GM18505 (cell line): Measurements from ENCODE around the gene VPS33A.
"Not testable (repeated sequence)": the region's sequence is repeated elsewhere in the genome, so short reads cannot be mapped to it uniquely, and the experiment has no call there.

Source experiments
- ATAC-seq: cut with Tn5 transposase; IDR thresholded peaks from one replicate; pipeline ENCODE4 v1.9.1; 2021; ENCODE audit not compliant: unreplicated experiment
- POLR2A ChIP-seq: IDR thresholded peaks from 4 replicates; pipeline ENCODE4 v1.6.1; 2011; ENCODE audit warnings: borderline replicate concordance; ENCODE audit not compliant: insufficient read depth, insufficient read length; ENCODE audit errors: extremely low read depth

Gene VPS33A

DNA sequence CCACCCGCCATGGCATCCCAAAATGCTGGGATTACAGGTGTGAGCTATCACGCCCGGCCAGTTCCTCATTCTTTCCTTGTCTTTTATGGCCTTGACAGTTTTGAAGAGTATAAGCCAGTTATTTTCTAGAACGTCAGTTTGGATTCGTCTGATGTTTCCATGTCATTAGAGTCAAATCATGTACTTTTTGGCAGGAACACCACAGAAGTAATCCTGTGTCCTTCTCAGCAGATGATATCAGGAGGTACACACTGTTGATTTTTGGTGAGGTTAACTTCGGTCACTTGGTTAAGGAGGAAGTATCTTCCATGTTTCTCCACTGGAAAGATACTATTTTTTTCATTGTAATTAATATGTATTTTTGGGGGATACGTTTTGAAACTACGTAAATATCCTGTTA is 25.1 kb upstream of the VPS33A start:
- TF ChIP-seq POLR2A, result no peak
- ATAC-seq, result no peak

DNA sequence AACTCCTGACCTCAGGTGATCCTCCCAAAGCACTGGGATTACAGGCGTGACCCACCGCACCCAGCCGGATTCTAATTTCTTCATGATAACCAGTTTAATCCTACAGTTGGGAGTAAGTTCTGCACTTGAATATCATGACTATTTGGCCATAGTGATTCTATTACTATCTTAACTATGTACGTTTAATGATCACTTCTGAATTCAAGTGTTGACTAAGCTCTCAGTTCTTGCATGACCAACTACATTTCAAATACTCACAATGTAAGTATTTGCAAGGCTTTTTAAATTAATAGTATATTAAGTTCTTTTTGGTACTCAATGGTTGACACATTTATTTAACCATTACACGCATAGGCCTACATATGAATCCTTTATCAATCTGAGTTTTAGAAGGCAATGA is 17.4 kb upstream of the VPS33A start:
- TF ChIP-seq POLR2A, result no peak
- no peak for ATAC-seq

DNA sequence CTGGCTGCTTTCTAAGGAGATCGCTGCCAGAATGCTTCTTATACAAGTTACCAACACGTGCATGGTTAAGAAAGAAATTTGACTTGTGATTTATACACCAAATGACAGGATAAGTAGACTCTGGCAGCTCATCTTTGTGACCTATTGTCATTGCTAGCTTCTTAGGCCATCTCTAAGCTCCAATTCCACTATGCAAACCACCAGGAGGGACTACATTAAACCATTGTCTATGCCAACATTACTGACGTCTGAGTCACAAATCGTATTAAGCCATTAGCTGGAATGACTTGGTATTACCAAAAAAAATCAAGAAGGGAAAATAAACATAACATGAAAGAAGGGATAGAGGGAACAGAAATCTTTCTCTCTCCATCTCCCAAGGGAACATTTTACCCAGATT is 15.8 kb upstream of the VPS33A start:
- no peak for ATAC-seq
- no peak for TF ChIP-seq POLR2A

DNA sequence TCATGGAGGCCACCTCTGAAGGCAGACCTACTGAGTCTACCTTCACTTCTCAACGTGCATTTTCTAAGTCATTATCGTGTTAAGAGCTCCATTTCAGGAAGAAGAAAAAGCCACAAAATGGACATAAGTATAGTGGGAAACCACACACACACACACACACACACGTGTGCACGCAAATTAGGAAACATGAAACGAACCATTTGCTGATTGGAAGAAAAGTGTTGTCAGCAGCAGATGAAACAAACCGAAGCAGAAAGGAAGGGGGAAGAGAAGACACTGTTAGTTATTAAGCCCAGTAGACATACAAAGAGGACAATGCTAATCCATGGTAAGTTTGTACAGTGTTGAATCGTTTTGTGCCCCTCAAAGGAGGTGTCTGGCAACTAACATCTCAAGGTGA is 9.9 kb upstream of the VPS33A start:
- TF ChIP-seq POLR2A, result no peak
- ATAC-seq, result no peak

DNA sequence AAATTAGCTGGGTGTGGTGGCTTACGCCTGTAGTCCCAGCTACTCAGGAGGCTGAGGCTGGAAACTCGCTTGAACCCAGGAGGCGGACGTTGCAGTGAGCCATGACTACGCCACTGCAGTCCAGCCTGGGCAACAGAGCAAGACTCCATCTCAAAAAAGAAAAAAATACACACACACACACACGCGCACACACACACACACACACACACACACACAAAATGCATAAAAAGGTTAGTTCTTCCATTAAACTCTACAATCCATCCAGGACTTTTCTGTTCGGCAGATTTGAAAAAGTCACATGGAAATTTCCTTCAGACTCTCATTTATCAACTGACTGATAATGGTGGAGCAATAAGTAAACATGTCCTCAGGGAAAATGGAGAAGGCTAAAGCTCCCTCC is 9.2 kb upstream of the VPS33A start:
- no peak for TF ChIP-seq POLR2A
- ATAC-seq, result no peak

DNA sequence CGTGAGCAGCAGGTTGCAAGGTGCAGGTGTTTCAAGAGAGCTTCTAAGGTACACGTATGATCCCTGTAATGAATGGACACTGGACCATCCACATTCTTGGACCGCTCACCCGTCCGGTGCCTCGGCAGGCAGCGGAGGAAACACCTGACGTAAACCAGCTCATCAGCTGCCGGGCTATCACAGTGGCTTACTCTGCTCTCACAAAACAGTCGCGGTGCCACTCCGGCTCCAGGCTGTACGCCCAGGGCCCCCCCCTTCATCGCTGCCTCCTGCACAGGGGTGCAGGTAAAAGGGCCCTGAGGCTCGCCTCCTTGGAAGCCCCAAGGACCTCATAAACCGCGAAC is 436 bp downstream of the VPS33A start:
- peak; percentile 26 for ATAC-seq
- TF ChIP-seq POLR2A, result no peak

DNA sequence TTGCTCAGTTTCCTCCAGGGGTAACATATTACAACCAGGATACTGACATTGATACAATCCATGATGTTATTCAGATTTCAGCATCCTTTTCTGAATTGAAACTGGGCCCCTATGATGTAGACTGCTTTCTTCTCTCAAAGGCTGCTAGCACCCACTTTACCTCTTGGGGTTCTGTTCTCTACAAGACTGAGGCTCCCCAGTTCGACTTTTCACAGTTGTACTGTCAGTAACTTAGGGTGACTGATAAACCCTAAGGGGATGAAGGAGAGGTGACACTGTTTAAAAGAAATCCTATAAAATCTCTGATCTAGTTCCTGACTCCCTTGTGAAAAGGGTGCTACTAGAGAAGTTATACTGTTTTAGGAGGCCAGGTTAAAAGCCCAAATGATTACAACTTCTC is 818 bp downstream of the VPS33A start:
- no peak for TF ChIP-seq POLR2A
- no peak for ATAC-seq

DNA sequence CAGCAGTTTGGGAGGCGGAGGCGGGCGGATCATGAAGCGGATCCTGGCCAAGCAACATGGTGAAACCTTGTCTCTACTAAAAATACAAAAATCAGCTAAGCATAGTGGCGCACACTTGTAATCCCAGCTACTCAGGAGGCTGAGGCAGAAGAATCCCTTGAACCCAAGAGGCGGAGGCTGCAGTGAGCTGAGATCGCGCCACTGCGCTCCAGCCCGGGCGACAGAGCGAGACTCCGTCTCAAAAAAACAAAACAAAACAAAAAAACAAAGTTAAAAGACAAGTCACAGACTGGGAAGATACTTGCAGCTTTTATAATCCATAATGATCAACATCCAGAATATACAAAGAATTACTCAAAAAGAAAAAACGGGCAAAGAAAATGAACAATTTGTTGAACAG is 5.6 kb downstream of the VPS33A start:
- ATAC-seq, result not testable (repeated sequence)

DNA sequence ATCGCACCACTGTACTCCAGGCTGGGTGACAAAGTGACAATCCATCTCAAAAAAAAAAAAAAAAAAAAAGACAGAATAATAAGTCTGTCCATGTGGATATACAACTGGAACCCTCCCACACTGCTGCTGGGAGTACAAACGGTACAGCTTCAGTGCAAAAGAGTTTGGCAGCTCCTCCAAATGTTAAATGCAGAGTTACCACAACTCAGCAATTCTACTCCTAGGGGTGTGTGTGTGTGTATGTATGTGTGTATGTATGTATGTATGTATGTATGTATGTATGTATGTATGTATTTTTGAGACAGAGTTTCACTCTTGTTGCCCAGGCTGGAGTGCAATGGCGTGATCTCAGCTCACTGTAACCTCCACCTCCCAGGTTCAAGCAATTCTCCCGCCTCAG is 7.4 kb downstream of the VPS33A start:
- not testable (repeated sequence) for ATAC-seq

DNA sequence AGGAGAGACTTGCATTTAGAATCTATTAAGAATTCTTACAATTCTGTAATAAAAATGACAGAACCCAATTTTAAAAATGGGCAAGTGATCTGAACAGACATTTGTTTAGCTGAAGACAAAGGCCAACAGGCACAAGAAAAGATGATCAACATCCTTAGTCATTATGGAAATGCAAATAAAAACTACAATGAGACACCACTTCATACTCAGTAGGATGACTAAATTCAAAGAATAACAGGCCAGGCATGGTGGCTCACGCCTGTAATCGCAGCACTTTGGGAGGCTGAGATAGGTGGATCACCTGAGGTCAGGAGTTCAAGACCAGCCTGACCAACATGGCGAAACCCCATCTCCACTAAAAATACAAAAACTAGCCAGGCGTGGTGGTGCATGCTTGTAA is 7.8 kb downstream of the VPS33A start:
- ATAC-seq, result not testable (repeated sequence)

DNA sequence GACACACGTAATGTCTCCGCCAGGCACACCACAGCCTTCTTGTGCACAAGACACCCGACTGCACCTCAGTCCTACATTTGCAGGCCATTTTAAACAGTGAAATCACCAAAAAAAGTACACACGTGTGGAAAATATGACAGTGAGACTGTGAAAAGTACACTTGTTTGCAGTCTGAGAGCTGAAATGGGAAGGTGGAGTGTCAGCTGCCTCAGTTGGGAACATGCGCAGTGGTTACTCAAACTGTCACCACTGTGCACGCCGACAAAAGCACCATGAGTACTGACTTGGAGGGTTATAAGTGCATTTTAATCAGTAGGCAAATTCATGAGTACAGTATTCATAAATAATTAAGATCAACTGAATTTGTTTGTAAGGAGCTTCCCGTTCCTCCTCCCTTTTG is 15.8 kb downstream of the VPS33A start:
- TF ChIP-seq POLR2A, result no peak
- no peak for ATAC-seq

DNA sequence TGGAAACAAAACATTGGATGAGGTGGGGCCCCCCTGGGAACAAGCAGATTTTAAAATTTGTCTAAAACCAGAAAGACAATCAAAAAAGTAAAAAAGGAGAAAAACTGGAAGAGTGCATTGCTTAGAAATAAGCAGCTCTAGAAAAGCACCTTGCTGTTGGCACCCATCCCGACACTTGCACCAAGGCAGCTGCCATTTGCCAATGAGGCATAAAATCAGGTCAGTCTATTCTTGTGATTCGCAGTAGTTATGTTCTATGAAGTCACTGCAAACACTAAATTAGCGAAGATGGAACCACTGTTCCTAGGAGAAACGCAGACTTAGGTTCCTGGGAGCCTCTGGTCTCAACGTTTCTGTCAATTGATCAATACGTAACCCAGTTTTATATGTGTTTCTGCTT is 16.2 kb downstream of the VPS33A start:
- ATAC-seq, result no peak
- no peak for TF ChIP-seq POLR2A

DNA sequence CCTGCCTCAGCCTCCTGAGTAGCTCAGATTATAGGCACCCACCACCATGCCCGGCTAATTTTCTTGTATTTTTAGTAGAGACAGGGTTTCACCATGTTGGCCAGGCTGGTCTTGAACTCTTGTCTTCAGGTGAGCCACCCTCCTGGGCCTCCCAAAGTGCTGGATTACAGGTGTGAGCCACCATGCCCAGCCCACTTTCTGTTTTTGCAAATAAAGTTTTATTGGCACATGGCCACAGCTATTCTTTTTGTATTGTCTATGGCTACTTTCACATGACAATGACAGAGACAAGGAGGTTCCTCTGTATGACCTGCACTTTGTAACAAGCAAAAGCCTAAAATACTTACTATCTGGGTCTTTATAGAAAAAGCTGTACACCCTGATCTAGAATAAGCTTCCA is 20.7 kb downstream of the VPS33A start:
- no peak for ATAC-seq
- TF ChIP-seq POLR2A, result no peak

DNA sequence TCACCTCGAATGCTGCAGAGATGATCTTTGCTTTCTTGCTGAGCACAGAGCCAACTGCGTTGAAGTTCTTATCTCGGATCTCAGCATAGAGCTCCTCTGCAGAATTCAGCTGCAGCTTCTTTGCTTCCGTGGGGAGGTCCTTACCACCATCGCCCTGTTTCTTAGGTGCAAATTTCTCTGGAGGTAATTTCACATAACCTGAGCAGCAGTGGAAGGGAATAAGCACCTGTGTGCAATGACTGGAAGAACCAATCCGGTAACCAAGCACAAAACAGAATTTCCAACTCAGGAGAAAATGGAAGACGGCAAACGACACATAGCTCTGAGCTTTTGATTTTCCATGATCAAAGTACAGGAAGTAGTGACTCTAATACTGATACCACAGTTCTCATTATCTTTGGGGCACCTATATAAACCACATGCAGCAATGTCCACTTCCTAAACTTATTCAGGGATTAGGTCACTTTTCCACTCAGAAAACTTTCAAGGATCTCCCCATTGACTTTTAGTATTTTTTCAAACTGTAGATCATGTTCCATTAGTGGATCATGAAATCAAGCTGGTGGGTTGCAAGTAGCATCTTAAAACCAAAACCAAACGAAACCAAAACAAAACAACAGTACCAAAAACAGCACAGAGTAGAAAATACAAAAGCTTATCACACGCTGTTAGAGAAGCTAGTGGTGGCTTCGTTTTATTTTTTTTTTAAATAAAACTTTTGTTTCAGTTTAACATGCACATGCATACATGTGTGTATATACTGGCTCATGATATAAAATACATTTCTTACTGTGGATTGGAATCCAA is 21.5 kb downstream of the VPS33A start:
- ATAC-seq, result no peak
- no peak for TF ChIP-seq POLR2A

DNA sequence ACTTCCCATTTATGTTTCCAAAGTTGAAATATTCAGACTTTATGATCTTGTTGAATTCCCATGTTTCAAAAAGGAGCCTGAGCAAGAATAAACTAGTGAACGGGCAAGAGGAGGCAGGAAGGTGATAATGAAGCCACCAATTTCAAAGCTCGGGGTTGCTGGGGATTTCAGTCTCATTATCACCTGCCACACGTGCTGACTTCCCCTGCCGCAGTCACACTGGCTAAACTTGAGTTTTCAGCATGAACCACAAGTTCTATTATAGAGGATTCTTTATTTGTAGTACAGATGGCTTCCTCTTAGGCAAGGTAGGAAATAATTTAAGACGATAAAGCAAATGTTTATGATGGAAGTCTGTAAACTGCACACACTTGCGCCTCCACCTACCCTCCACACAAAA is 22.3 kb downstream of the VPS33A start:
- TF ChIP-seq POLR2A, result no peak
- ATAC-seq, result no peak
